Activated effector memory CD4-positive, alpha-beta T cell treated with anti-CD3 and anti-CD28 coated beads, Interleukin-2, amount 50 U/mL, for 16 hours (primary cell): Measurements from ENCODE around the gene A2M.

ENCODE experiments used
- DNase-seq: peaks from one replicate; pipeline ENCODE4 v3.0.0-alpha.2; 2020

Gene A2M

GRCh38 chr12:9033265-9033887 is 82.3 kb downstream of the A2M start:
- DNase-seq = no peak

- no peak for DNase-seq
These were observed 83.3 kb downstream of the A2M start for GRCh38 chr12:9032202-9032964.

- DNase-seq = no peak
These were observed 84.9 kb downstream of the A2M start for GRCh38 chr12:9030776-9031175.

- DNase-seq = no peak
These were observed 88.3 kb downstream of the A2M start for GRCh38 chr12:9027161-9028059.

- DNase-seq = no peak
These were observed 91.2 kb downstream of the A2M start for GRCh38 chr12:9024512-9024911.

- no peak for DNase-seq
These were observed 93.1 kb downstream of the A2M start for GRCh38 chr12:9022592-9022991.
